ENCODE measurements around the gene FMN1.

The FMN1 gene

GRCh38 chr15:33236841-33237509 is 42.5 kb upstream of the FMN1 start:
- ChIA-PET POLR2A (no interaction called here), CTCF (interaction anchor here (1.0 to 7.1 kb wide), 6 partner anchors 22 to 501 kb away, joined by 4 to 54 read pairs (median 6); no protein-coding TSS in a partner anchor)
- no peak for TF ChIP-seq CTCF (IDR thresholded peaks at IDR 0.05; ENCODE audit: insufficient read depth, low read length, missing control alignments)

DNA sequence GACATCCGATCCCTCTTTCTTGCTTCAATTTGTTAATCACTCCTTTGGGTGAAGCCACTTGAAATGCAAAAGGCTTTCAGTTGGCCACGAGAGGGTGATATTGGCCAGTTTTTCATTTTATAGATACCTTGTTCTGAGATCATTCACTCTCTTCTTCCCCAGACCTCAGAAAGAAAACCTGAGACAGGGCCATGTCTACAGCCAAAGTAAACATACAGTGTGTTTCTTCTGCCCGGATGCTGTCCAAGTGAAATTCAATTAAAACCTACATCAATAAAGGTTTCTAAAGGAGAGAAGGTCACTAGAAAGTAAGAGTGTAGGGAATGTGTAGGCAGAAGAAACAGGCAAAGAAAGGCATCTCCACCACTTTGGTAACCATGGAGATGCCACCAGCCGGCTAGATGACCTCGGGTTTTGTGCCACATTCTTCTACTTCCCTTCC is 39.5 kb upstream of the FMN1 start:
- POLR2A ChIA-PET = no interaction called here
- CTCF ChIA-PET = interaction anchor here (0.9 to 7.1 kb wide), 10 partner anchors 12 to 503 kb away, joined by 3 to 54 read pairs (median 6); no protein-coding TSS in a partner anchor
- no peak for DNase-seq (ENCODE audit: low read depth, low spot score)
- peak; percentile 44 for TF ChIP-seq CTCF (IDR thresholded peaks at IDR 0.05; ENCODE audit: insufficient read depth, low read length, missing control alignments)
- H3K4me3 ChIP-seq (ENCODE audit: low read depth, low read length) = no peak overlapping the region

More at GRCh38 chr15:33236841-33237509, 42.5 kb upstream of the FMN1 start:
- no peak for DNase-seq (ENCODE audit: low read depth, low spot score)
- no peak overlapping the region for H3K4me3 ChIP-seq (ENCODE audit: low read depth, low read length)

DNA sequence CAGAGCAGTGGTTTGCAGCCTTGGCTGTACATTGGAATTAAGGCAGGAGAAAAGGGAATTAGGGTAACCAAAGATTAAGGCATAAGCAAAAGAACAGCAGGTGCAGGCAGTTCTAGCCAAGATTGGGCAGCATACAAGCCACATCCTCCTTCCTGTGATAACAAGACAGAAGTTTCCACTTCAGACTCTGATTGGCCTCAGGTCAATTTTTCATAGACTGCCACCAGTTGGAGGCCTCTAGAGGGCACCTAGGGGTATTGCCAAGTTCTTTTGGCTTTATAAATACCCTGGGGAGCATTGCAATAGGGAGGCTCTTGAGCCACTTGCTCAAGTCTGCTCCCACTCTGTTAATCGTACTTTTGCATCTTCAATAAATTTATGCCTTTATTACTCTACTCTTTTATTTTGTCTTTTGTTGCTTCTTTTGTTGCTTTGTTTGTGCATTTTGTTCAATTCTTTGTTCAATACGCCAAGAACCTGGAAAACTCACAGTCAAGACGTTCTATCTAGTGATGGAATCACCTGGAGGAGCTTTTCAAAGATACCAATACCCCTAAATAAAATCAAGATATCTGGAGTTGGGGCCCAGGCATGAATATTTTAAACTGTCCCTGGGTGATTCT is 32.2 kb upstream of the FMN1 start:
- H3K4me3 ChIP-seq (ENCODE audit: low read depth, low read length) = no peak overlapping the region
- no peak for DNase-seq (ENCODE audit: low read depth, low spot score)
- no peak for TF ChIP-seq CTCF (IDR thresholded peaks at IDR 0.05; ENCODE audit: insufficient read depth, low read length, missing control alignments)
- ChIA-PET POLR2A (no interaction called here), CTCF (interaction anchor here (1.2 to 3.1 kb wide), 3 partner anchors 13 to 512 kb away, joined by 3 to 12 read pairs (median 3); no protein-coding TSS in a partner anchor)

DNA sequence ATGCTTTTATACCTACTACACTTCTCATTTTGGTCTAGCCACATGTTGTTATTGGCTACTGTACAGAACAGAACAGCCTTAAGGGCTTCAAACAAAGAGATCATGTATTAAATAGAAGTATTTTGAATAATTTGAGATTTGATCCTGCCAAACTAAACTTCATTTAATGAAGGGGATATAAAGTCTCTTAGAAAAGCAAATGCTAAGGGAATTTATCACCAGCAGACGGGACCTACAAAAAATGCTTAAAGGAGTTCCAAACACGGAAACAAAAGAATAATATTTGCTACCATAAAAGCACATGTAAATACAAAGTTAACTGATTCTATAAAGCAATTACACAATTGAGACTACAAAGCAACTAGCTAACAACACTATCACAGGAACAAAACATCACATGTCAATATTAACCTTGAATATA is 23.6 kb upstream of the FMN1 start:
- TF ChIP-seq CTCF (IDR thresholded peaks at IDR 0.05; ENCODE audit: insufficient read depth, low read length, missing control alignments) = no peak
- ChIA-PET CTCF (interaction anchor here (0.7 to 1.5 kb wide), 4 partner anchors 9 to 482 kb away, joined by 3 to 5 read pairs (median 4); no protein-coding TSS in a partner anchor), POLR2A (no interaction called here)
- no peak overlapping the region for H3K4me3 ChIP-seq (ENCODE audit: low read depth, low read length)
- no peak for DNase-seq (ENCODE audit: low read depth, low spot score)

- TF ChIP-seq CTCF (IDR thresholded peaks at IDR 0.05; ENCODE audit: insufficient read depth, low read length, missing control alignments) = peak; percentile 44
- ChIA-PET CTCF (interaction anchor here (0.7 to 2.8 kb wide), 11 partner anchors 9 to 518 kb away, joined by 3 to 14 read pairs (median 4); partner anchors contain the start of gene FMN1), POLR2A (no interaction called here)
- no peak for DNase-seq (ENCODE audit: low read depth, low spot score)
- no peak overlapping the region for H3K4me3 ChIP-seq (ENCODE audit: low read depth, low read length)
Observed at GRCh38 chr15:33215941-33216872, 21.7 kb upstream of the FMN1 start.
